ENCODE results near the gene RSPH4A.
A peak's percentile ranks its signal among the peaks of the same experiment; 100 is the strongest.
"Not testable (repeated sequence)": the region's sequence is repeated elsewhere in the genome, so short reads cannot be mapped to it uniquely, and the experiment has no call there.

The RSPH4A gene

GRCh38 chr6:116629563-116629981, 13.3 kb downstream of the RSPH4A start:
- DNase-seq, result peak in 1 of 2 donors; percentile 68

- DNase-seq, result no peak
Measured at GRCh38 chr6:116631379-116631990, 15.2 kb downstream of the RSPH4A start.

GRCh38 chr6:116633685-116634084, 17.4 kb downstream of the RSPH4A start:
- DNase-seq, result no peak

- no peak for DNase-seq
Measured at GRCh38 chr6:116648156-116648555, 31.9 kb downstream of the RSPH4A start.

GRCh38 chr6:116649129-116649528, 32.9 kb downstream of the RSPH4A start:
- no peak for DNase-seq

- DNase-seq, result no peak
Measured at GRCh38 chr6:116651916-116652315, 35.6 kb downstream of the RSPH4A start.

GRCh38 chr6:116661594-116661993, 45.3 kb downstream of the RSPH4A start:
- DNase-seq, result no peak

GRCh38 chr6:116662202-116662601, 45.9 kb downstream of the RSPH4A start:
- no peak for DNase-seq

- no peak for DNase-seq
Measured at GRCh38 chr6:116663308-116663707, 47.0 kb downstream of the RSPH4A start.

- not testable (repeated sequence) for DNase-seq
Measured at GRCh38 chr6:116664169-116664568, 47.9 kb downstream of the RSPH4A start.

GRCh38 chr6:116665464-116665863, 49.2 kb downstream of the RSPH4A start:
- DNase-seq, result no peak

GRCh38 chr6:116666869-116667268, 50.6 kb downstream of the RSPH4A start:
- DNase-seq, result no peak

- DNase-seq, result peak; percentile 25 to 42
Measured at GRCh38 chr6:116667623-116668022, 51.3 kb downstream of the RSPH4A start.

GRCh38 chr6:116672306-116672705, 56.0 kb downstream of the RSPH4A start:
- no peak for DNase-seq

- DNase-seq, result no peak
Measured at GRCh38 chr6:116676021-116676420, 59.7 kb downstream of the RSPH4A start.

GRCh38 chr6:116680880-116681672, 64.8 kb downstream of the RSPH4A start, which contains the start of gene KPNA5:
KPNA5 (plus strand) TSS chr6:116681211; CDS start chr6:116681335, 124 bp downstream.
- peak; percentile 89 to 92 for DNase-seq

GRCh38 chr6:116682334-116682712, 66.0 kb downstream of the RSPH4A start:
- peak; percentile 35 to 45 for DNase-seq
